Superior temporal gyrus (tissue), 1 donor: ENCODE results near the gene RBMS1.

Source experiments
- DNase-seq: peaks from one replicate; pipeline ENCODE4 v3.0.0-alpha.2; 2016; ENCODE audit errors: extremely low spot score

Gene RBMS1, protein sequence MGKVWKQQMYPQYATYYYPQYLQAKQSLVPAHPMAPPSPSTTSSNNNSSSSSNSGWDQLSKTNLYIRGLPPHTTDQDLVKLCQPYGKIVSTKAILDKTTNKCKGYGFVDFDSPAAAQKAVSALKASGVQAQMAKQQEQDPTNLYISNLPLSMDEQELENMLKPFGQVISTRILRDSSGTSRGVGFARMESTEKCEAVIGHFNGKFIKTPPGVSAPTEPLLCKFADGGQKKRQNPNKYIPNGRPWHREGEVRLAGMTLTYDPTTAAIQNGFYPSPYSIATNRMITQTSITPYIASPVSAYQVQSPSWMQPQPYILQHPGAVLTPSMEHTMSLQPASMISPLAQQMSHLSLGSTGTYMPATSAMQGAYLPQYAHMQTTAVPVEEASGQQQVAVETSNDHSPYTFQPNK

DNA sequence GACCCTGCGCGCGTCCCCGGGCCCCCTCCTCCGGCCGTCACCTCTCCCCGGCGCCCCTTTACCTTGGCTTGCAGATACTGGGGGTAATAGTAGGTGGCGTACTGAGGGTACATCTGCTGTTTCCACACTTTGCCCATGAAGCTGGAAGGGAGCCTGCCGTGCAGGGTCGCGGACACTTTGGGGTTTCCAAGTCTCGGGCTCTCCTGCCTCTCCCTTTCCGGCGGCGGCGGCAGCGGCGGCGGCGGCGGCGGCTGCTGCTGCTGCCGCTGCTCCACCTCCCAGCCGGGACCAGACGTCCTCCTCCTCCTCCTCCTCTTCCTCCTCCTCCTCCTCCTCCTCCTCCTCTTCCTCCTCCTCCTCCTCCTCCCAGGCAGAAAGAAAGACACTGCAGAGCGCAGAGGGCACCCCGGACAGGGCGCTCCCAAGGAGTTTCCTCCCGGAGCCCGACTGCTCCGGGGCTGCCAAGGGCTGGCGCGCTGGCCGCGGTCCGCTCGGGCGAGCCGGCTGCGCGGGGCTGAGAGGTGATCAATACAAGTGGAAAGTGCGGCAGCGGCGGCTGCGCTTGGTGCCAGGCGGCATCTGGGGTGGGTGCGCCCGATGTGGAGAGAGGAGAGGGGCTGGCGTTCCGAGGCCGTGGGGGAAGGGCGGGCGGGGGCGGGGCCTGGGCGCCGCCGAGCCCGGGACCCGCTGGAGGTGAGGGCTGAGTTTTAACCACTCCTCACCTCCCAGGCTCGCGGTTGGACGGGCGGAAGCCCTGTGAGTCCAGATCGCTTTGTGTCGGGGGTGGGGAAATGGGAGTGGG, at the start of gene RBMS1:
RBMS1 (minus strand) TSS at position 581 of the 802 bp plus-strand sequence; CDS start at position 137, 444 bp downstream.
- DNase-seq, result no peak

DNA sequence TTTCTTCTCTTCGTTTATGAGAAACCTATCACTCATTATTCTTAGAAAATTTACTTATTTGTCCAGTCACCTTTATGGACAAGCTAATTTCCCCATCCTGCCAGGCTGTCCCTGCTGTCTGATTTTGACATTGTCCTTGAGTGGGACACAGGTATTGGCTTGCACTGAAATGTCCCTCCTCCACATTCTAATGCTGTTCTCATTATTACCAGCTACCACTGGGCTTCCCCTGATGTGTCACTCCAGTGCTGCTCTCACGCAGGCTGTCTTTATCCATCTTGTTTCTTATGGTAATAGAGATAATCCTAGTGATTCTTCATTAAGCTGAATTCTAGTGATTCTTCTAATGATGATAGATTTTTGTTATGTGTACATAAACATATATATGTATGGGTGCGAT, 48.1 kb upstream of the RBMS1 start:
- DNase-seq, result no peak

DNA sequence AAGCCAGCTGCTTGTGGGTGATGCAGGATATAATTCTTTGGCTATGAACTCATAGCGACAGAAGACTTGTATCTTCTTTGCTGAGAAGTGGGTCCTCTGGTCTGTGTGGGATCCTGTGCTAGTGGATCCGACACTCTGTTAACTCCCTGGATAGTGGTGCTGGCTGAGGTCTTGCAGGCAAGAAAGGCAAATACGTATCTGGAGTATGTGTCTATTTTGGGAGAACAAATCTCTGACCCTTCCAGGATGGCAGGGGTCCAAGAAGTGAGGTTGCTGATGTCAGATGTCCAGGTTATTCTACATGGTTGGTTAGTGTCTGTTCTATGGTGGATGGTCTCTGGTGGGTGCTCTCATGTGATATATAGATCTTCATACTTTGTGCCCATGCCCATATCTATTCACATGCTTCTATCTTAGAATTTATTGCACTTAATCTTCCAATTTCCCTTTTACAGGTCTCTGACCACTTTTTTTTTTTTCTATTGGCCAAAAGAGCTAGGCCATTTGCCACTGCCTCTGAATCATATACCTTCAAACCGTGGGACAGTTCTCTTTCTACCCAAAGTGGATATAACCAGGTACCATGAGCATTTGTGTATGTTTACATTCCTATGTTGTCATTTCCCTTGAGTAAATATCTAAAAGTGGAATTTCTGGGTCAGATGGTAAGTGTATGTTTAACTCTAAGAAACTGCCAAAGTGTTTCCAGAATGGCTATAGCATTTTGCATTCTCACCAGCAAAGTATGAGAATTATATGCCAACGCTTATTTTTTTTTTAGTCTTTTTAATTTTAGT, 45.1 kb upstream of the RBMS1 start:
- DNase-seq, result no peak

DNA sequence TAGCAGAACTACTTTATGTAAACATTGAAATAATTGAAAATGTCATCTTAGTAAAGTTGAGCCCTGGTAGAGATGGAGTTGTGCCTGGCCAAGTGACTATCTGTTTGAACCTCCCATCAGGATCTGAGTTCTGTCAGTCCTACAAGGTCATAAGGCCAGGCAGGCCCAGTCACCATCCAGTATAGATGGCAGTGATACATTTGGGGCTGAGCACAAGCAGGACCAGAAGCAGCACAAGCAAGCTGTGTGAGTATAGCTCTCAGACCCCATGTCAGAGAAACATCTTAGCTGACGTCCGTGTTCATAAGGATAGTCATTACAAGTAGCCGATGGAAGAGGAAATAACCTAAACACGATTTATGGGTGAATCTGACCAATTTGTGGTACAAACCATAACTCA, 44.5 kb upstream of the RBMS1 start:
- no peak for DNase-seq

DNA sequence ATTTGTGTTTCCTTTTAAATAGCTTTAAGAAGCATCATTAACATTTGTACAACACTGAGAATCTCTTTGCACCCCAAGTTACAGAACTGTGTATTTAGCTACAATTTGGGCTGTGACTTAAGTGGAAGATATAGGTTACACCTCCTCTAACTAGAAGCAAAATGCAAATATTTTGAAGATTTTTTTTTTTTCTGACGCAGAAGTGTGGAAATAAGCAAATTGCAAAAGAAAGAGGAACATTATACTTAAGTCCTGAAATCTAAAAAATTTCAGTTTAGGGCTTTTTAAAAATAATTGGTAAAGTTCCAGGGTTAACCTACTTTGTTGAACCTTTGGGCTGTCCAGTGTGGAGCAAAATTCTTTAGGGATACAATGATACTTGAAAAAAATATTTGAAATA, 41.4 kb upstream of the RBMS1 start:
- no peak for DNase-seq

DNA sequence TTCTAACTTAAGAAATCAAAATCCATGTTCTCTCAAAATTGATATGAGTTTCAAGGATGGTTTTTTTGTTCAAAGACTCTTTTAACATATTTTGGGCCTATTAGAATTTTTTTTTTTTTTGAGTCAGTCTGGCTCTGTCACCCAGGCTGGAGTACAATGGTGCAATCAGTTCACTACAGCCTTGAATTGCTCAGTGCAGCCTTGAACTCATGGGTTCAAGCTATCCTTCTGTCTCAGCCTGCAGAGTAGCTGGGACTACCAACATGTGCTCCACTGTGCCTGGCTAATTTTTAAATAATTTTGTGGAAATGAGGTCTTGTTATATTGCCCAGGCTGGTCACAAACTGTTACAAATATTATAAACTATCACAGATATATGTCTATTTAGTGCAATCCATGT, 40.6 kb upstream of the RBMS1 start:
- DNase-seq, result no peak

DNA sequence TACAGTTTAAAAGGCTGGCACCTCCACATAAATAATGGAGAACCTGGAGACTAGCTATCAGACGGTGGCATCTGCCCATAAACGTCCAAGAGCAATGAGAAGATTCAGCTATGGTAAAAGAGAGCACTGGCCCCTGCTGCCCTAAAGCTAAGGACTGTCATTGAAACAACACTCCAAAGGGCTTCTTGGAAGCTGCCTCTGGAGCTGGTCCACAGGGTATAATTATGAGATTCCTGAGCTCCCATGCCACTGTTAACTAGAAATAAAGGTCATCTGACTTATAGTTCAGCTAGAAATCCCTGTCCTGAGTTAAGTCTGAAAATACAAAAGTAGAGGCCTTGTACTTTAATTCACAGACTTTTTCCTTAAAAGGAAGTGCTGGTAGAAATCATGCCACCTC, 39.9 kb upstream of the RBMS1 start:
- DNase-seq, result no peak

DNA sequence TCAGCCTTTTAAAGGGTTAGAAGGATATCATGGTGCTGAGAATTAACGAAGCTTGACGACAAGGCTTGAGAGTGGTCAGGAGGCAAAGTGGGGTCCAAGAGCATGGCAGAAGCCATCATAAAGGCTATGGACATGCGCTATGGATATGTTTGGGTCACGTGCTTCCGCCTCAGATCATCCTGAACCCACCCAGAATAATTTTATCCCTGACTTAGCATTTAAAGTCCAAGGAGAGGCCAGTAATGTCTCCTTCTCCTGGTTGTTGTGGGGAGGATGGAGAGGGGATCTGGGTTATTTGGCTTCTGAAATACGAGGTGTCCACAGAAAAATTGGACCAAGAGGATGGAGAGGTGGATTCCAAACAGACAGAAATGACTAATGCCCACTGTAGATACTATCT, 38.8 kb upstream of the RBMS1 start:
- DNase-seq, result no peak

DNA sequence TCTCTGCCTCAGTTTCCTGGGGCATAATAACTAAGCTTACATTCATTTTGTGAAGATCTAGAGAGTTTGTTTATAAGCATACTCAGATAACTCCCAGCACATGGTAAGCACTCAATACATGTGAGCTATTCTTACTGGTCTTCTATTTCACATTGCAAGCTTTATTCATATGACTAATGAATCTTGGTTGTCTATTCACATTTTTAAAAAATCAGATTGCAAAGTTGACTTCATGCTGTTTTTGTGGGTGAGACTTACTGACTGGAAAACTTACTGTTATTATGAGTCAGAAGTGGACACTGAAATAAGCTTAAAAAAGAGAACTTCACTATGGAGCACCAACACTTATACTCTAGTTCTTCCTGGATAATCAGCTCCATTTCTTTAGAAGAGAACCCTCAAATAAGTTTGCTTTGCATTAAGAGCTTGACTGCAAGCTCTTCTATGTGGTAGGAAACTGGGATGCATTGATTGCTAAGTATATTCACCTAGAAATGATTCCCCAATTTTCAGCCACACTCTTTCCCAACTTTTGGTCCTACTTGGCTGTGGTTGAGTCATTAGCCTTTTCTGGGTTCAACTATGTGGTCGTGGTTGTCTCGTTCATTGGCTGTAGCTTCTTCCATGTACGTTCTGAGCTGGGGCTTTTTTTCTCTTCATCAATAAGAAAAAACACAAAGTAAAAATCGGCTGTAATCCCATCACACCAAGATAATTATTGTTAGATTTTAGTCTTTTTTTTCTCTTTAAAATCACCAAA, 29.5 kb upstream of the RBMS1 start:
- no peak for DNase-seq

DNA sequence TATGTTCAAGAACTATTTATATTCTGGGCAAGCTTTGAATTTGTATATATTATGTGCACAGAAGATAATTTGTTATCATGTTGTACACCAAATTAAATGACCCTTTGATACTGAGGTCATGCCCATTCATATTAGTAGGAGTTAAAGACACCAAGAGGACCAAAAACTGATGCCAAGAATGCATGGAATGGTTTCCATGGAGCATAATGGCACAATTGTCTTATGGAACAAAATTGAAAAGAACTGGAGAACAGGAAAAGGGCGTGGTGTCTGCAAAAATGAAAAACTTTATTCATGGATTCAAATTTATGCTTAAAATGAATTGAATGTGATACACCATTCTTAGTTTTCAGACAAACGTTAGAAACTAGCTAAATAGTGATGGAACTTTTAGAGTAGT, 24.1 kb upstream of the RBMS1 start:
- DNase-seq, result no peak

DNA sequence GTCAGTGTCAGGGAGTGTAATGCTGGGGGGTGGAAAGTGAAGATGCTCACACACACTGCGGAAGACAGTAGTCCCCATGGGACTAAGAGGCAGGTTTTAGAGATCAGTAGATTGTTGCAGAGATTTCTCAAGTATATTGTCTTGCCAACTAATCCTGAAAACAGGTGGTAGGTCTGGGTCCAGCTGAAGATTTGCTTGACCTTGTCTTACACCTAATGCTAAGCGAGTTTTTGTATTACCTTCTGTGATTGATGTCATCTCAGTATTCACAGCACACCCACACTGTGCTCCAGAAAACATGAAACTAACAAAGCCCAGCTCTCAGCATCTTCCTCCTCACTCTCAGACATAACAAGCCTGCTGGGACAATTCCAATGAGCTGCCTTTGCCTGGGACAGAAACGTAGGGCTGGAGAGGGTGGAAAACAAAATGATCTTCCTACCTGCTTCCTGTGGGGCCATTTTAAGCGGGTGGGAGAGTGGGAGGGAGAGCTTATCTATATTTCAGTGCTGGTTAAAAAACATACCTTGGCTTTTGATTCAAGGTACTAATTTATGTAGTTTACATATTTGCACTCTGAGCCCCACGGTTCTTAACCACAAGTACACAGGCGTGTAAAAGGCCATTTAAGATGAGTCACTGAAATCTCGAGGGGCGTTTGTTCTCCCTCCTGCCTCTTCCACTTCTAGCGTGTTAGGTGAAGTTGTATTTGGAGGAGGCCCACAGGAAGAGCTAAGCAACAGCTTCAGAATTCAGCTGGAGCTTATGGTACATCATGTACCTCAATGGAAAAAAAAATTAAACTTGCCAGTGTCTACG, 23.1 kb upstream of the RBMS1 start:
- no peak for DNase-seq

DNA sequence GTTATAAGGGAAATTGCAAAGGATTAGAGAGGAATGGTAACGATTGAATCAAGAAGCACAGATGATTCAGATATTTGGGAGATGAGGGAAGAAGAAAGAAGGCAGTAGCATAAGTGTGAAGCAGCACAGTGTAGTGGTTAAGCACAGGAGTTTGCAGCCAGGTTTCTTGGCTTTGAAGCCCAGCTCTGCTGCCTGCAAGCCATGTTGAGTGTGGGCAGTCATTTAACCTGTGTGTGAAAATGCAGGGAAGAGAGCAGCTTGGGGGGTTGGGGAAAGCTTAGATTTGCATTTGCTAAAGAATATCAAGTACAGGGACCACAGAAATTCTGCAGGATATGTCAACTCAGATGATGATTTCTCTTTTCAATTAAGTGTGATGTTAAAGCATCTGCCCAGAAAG, 21.5 kb upstream of the RBMS1 start:
- no peak for DNase-seq

DNA sequence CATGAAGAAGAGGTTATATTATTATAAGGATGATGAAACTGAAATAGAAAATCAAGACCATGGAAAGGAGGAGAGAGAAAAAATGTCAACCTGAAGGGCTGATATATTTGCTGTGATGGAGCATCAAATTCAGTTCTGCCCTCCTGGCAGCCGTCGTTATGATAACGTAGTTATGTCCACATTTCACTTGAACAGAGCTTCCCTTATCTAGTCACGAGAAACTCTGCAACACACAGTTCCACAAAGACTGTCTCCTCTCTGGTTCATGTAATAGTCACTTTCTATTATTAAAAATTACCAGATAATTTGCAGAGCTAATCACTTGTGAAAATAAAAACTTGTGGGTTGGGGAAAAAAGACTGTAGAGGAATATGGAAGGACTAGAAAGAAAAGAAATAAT, 19.5 kb upstream of the RBMS1 start:
- DNase-seq, result no peak

DNA sequence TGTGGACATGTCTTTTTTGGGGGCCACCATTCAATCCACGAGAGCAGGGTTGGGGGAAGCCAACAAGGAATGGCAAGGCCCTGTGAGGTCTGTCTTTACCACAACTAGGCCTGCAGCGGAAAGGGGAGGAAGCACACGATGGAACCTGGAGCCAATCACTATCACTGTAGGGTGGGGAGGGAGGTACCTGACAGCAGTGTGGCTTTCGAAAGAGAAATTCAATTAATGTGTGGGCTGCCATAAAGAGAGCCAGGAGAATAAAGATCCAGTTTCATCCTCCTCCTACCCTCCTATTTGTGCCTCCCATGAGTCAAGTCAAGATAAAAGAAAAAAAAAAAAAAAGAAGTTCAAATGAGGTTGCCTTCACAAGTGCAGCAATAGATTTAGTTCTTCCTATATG, 18.9 kb upstream of the RBMS1 start:
- DNase-seq, result no peak

DNA sequence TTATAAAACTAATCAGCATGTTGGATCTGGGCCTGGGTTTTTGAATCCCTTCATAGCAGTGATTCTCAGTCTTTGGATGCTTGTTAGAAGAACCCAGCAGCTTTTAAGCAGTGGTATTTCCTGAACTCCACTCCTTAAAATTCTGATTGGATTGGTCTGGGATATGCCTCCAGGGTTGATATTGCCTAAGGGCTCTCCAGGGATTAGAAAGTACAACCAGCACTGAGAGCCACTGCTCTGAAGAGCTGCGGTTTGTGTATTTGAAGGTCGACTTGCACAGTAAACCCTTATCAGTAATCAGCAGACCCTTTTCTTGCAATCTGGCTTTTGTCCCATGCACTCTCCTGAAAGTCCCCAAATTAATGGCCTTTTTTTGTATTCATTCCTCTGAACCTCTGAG, 17.0 kb upstream of the RBMS1 start:
- no peak for DNase-seq

DNA sequence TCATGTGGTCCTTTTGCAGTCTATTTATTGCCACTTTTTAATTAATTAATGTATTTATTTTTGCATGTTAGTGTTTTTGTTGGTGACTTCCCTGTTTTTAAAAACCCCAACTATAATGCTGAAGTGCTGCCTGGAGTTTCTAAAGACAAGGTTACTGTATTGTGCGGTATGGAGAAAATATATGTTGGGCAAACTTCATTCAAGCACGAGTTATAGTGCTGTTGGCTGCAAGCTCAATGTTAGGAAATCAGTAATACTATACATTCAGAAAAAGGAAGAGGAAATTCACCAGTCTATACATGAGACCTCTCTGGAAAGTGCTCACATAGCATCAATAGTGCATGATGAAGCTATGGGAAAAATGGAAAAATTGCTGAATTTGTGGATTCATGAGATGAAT, 15.4 kb upstream of the RBMS1 start:
- DNase-seq, result no peak

DNA sequence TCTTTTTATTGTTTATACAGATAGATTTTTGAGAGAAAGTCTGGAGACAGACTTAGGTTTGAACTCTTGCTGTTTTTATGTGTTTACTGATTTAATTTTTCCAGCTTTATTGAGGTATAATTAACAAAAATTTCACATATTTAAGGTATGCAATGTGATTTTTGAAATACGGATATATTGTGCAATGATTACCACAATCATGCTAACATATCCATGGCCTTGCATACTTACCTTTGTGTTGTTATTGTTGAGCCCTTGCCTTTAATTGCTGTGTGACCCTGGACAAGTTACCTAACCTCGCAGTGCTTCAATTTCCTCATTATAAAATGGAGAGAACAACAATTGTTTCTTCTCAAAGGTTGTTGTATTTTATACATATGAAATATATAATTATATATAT, 13.9 kb upstream of the RBMS1 start:
- DNase-seq, result no peak

DNA sequence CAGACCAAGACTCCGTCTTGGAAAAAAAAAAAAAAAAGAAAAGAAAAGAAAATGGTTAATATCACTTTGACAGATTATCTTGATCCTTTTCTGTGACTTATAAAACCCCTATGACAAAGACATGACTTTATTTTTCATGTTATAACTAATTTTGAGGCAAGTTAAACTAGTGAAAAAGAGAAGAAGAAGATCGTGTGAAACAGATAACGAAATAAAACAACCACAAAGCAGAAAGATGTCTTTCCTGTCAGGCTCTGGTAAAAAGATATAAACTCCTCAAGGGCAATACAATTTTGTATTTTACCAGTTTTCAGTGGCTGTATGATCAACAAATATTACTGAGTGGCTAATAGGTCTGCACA, 13.4 kb upstream of the RBMS1 start:
- DNase-seq, result no peak

DNA sequence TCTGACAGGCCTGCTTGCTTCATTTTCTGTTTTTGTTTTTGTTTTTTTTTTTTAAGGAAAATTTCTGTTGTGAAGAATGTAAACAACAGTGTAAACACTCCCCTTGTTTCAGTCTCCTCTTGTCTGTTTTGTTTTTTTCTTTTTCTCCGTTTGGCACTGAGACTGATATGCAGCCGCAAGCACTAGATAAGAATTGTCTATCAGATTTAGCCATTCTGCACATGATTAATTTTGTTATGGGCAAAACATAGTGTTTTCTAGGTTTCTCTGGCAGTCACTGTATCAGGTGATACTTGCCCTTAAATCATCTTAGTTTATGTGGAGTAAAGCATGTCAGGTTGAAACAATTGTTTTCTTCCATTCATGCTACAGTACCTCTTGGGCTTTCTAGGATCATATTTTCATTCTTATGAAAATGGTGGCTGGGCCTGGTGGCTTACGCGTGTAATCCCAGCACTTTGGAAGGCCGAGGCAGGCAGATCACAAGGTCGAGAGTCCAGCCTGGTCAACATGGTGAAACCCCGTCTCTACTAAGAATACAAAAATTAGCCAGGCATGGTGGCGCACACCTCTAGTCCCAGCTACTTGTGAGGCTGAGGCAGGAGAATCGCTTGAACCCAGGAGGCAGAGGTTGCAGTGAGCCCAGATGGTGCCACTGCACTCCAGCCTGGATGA, 12.9 kb upstream of the RBMS1 start:
- no peak for DNase-seq

DNA sequence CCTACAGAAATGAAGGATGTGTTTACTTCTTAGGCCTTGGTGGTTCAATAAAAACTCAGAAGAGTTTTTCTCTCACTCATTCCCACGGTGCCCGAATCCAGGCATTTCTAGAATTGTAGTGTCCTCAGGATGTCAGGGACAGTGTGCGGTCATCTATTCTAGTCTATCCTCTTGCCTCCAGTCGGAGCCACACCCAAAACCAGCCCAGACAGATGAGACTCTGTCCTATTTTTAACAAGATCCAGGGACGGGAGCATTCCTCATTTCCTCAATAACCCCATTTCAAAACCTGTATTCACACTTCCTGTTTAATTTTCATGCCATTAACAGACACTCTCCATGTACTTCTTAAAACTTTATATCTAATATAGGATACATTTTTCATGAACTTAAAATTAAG, 11.6 kb upstream of the RBMS1 start:
- DNase-seq, result no peak
